H1 (cell line): ENCODE results near the gene AHR. TPM values are rescaled to one million over a fixed set of nuclear protein-coding genes. Genes with fewer than 3 reads are reported as not detected.

Experiments used
- CTCF ChIA-PET: fragments of 300-600 bp; sonication (Branson Sonifier 250); formaldehyde crosslinking; loops from one replicate; lab custom pipeline; 2021; ENCODE audit not compliant: partially characterized antibody; lab: Charles Lee
- POLR2A ChIA-PET: fragments of 300-600 bp; sonication (Branson Sonifier 250); formaldehyde crosslinking; loops from one replicate; lab custom pipeline; 2021; ENCODE audit warnings: inconsistent platforms; ENCODE audit not compliant: partially characterized antibody; lab: Charles Lee
- DNase-seq, 2 experiments: peaks; one replicate each; pipeline versions ENCODE4 v3.0.0 to v3.0.0-alpha.2; 2010 to 2022; ENCODE audit warnings: low spot score in 2 of 2, low read depth in 1 of 2, mixed read lengths in 1 of 2
- FAIRE-seq: peaks from 2 replicates; lab custom pipeline; 2011; peaks lifted over from hg19 to GRCh38; lab: Jason Lieb, UNC
- H2AFZ ChIP-seq: 2 replicates; pipeline ENCODE4 v1.8.1; 2012; ENCODE audit warnings: low read length, inconsistent platforms
- H2AK5ac ChIP-seq: 2 replicates; pipeline ENCODE4 v1.6.1; 2013; ENCODE audit warnings: low read depth, low read length
- H2BK120ac ChIP-seq: replicated peaks from 2 replicates; pipeline ENCODE3; 2013; ENCODE audit warnings: low read depth, low read length, inconsistent platforms
- H2BK12ac ChIP-seq: 2 replicates; pipeline ENCODE4 v1.6.1; 2013; ENCODE audit warnings: low read depth, low read length
- H2BK15ac ChIP-seq: 2 replicates; pipeline ENCODE4 v1.6.1; 2013; ENCODE audit warnings: low read length
- H2BK20ac ChIP-seq: 2 replicates; pipeline ENCODE4 v1.6.1; 2013; ENCODE audit warnings: low read length
- H2BK5ac ChIP-seq: 2 replicates; pipeline ENCODE4 v1.6.1; 2013; ENCODE audit warnings: low read depth, low read length
- H3K14ac ChIP-seq: 2 replicates; pipeline ENCODE4 v1.6.1; 2013; ENCODE audit warnings: inconsistent platforms; ENCODE audit not compliant: insufficient read length
- H3K18ac ChIP-seq: 2 replicates; pipeline ENCODE4 v1.6.1; 2013; ENCODE audit warnings: low read length; ENCODE audit errors: extremely low read depth
- H3K23ac ChIP-seq: 2 replicates; pipeline ENCODE4 v1.6.1; 2013; ENCODE audit warnings: inconsistent platforms; ENCODE audit not compliant: insufficient read length
- H3K23me2 ChIP-seq: 2 replicates; pipeline ENCODE4 v1.6.1; 2013; ENCODE audit warnings: low read depth, low read length
- H3K27ac ChIP-seq: 2 replicates; pipeline ENCODE4 v1.6.1; 2011; ENCODE audit warnings: low read depth, low read length, inconsistent platforms
- H3K27me3 ChIP-seq, 4 experiments: replicated peaks in 1 of 4; 1 replicate in 1 of 4; 2 replicates in 3 of 4; pipeline versions ENCODE4 v1.6.1 to v1.8.1; 2011 to 2013; ENCODE audit warnings: low read length in 3 of 4, mild to moderate bottlenecking in 3 of 4, inconsistent platforms in 2 of 4, mixed read lengths in 2 of 4, moderate library complexity in 1 of 4; ENCODE audit not compliant: control insufficient read depth in 3 of 4, insufficient read depth in 3 of 4; ENCODE audit errors: extremely low read depth in 1 of 4
- H3K36me3 ChIP-seq, 4 experiments: 2 replicates each; pipeline versions ENCODE4 v1.6.1 to v1.8.1; 2011 to 2013; ENCODE audit warnings: mild to moderate bottlenecking in 4 of 4, low read length in 3 of 4, moderate library complexity in 2 of 4, control low read depth in 1 of 4, inconsistent platforms in 1 of 4; ENCODE audit not compliant: insufficient read depth in 4 of 4, control insufficient read depth in 2 of 4
- H3K4ac ChIP-seq: replicated peaks from 2 replicates; pipeline ENCODE3; 2013; ENCODE audit warnings: low read length, low read depth, mixed read lengths, inconsistent platforms; ENCODE audit not compliant: insufficient read length
- H3K4me1 ChIP-seq, 4 experiments: replicated peaks in 1 of 4; 1 replicate in 1 of 4; 2 replicates in 3 of 4; pipeline versions ENCODE4 v1.6.1 to v1.8.1; 2011 to 2013; ENCODE audit warnings: low read length in 3 of 4, inconsistent platforms in 2 of 4, mixed read lengths in 1 of 4; ENCODE audit not compliant: insufficient read depth in 4 of 4, control insufficient read depth in 3 of 4
- H3K4me2 ChIP-seq, 2 experiments: 2 replicates each; pipeline versions ENCODE4 v1.6.1 to v1.8.1; 2011 to 2013; ENCODE audit warnings: low read depth in 2 of 2, low read length in 2 of 2, control low read depth in 1 of 2, inconsistent platforms in 1 of 2, mild to moderate bottlenecking in 1 of 2; ENCODE audit not compliant: insufficient read depth in 1 of 2
- H3K4me3 ChIP-seq, 4 experiments: fragments of 200-600, 300-600 bp in 1 of 4; sonication (generic), shearing (Covaris generic), sonication (Bioruptor Twin) in 1 of 4; 2 replicates each; pipeline versions ENCODE4 v1.5.1 to v1.8.1; 2011 to 2016; ENCODE audit warnings: low read length in 4 of 4, low read depth in 3 of 4, control low read depth in 2 of 4, inconsistent platforms in 2 of 4, mild to moderate bottlenecking in 2 of 4, mixed read lengths in 1 of 4, moderate library complexity in 1 of 4; ENCODE audit not compliant: insufficient read depth in 2 of 4; ENCODE audit errors: extremely low read depth in 1 of 4
- H3K56ac ChIP-seq: replicated peaks from 2 replicates; pipeline ENCODE3; 2013; ENCODE audit warnings: low read depth, mild to moderate bottlenecking, mixed read lengths, low read length, inconsistent platforms; ENCODE audit not compliant: insufficient read length
- H3K79me1 ChIP-seq: 2 replicates; pipeline ENCODE4 v1.6.1; 2013; ENCODE audit warnings: low read depth, low read length, control low read depth
- H3K79me2 ChIP-seq, 2 experiments: 2 replicates each; pipeline versions ENCODE4 v1.6.1 to v1.8.1; 2012 to 2013; ENCODE audit warnings: low read length in 2 of 2, mild to moderate bottlenecking in 2 of 2, inconsistent platforms in 1 of 2; ENCODE audit not compliant: insufficient read depth in 2 of 2, control insufficient read depth in 1 of 2
- H3K9ac ChIP-seq, 4 experiments: replicated peaks in 1 of 4; 1 replicate in 1 of 4; 2 replicates in 3 of 4; pipeline versions ENCODE4 v1.6.1 to v1.8.1; 2011 to 2013; ENCODE audit warnings: low read depth in 3 of 4, low read length in 3 of 4, control low read depth in 2 of 4, mild to moderate bottlenecking in 2 of 4, moderate library complexity in 2 of 4, inconsistent platforms in 1 of 4; ENCODE audit errors: extremely low read depth in 1 of 4
- H3K9me3 ChIP-seq, 2 experiments: 2 replicates each; pipeline versions ENCODE4 v1.6.1 to v1.8.1; 2012 to 2013; ENCODE audit warnings: mild to moderate bottlenecking in 2 of 2, moderate library complexity in 2 of 2, control low read depth in 1 of 2, inconsistent platforms in 1 of 2, low read depth in 1 of 2, low read length in 1 of 2, mixed read lengths in 1 of 2; ENCODE audit not compliant: insufficient read depth in 2 of 2
- H4K20me1 ChIP-seq, 2 experiments: replicated peaks in 1 of 2; 2 replicates each; pipeline versions ENCODE3 to v1.8.1; 2011 to 2013; ENCODE audit warnings: inconsistent platforms in 2 of 2, low read length in 2 of 2, mild to moderate bottlenecking in 1 of 2; ENCODE audit not compliant: insufficient read depth in 2 of 2, control insufficient read depth in 1 of 2
- H4K5ac ChIP-seq: 2 replicates; pipeline ENCODE4 v1.6.1; 2013; ENCODE audit warnings: low read length, low read depth, mixed read lengths, inconsistent platforms; ENCODE audit not compliant: insufficient read length
- H4K8ac ChIP-seq: 2 replicates; pipeline ENCODE4 v1.8.0; 2013; ENCODE audit warnings: mild to moderate bottlenecking, moderate library complexity, low read length, inconsistent platforms; ENCODE audit not compliant: insufficient read depth; ENCODE audit errors: extremely low read depth
- H4K91ac ChIP-seq: replicated peaks from 2 replicates; pipeline ENCODE3; 2013; ENCODE audit warnings: low read length, mixed read lengths, inconsistent platforms; ENCODE audit not compliant: insufficient read length
- BACH1 ChIP-seq: IDR thresholded peaks from 2 replicates; pipeline ENCODE4 v1.6.1; 2012; ENCODE audit warnings: low read length, improper control_type of control experiment
- CBX8 ChIP-seq: fragments of 300-800, 300-1000 bp; sonication (generic); IDR thresholded peaks from 2 replicates; pipeline ENCODE4 v1.7.1; 2016; ENCODE audit warnings: low read depth, low read length, borderline replicate concordance
- EZH2 ChIP-seq: fragments of 200-600 bp; sonication (generic); IDR thresholded peaks from 2 replicates; pipeline ENCODE4 v1.7.1; 2012; ENCODE audit warnings: low read depth, mild to moderate bottlenecking, moderate library complexity, low read length, inconsistent platforms; ENCODE audit not compliant: severe bottlenecking
- HDAC2 ChIP-seq, 2 experiments: fragments of 300-600 bp in 1 of 2; sonication (generic) in 1 of 2; IDR thresholded peaks; 2 replicates each; pipeline ENCODE4 v1.6.1; 2011 to 2012; ENCODE audit warnings: low read depth in 2 of 2, low read length in 2 of 2, mild to moderate bottlenecking in 2 of 2, moderate library complexity in 2 of 2, borderline replicate concordance in 1 of 2, inconsistent platforms in 1 of 2
- HDAC6 ChIP-seq: IDR thresholded peaks from one replicate; pipeline ENCODE4 v1.7.1; 2012; ENCODE audit warnings: low read depth, mild to moderate bottlenecking, inconsistent platforms, low read length, moderate library complexity
- JUND ChIP-seq: IDR thresholded peaks from 2 replicates; pipeline ENCODE4 v1.6.1; 2011; ENCODE audit warnings: mild to moderate bottlenecking, improper control_type of control experiment, low read length
- KDM1A ChIP-seq: fragments of 200-600, 300-600 bp; sonication (generic); IDR thresholded peaks from 2 replicates; pipeline ENCODE4 v1.7.1; 2016; ENCODE audit warnings: mild to moderate bottlenecking, low read length, borderline replicate concordance
- RFX5 ChIP-seq: IDR thresholded peaks from 2 replicates; pipeline ENCODE4 v1.6.1; 2011; ENCODE audit warnings: low read depth, low read length, improper control_type of control experiment, borderline replicate concordance
- TEAD4 ChIP-seq: IDR thresholded peaks from 2 replicates; pipeline ENCODE4 v1.6.1; 2012; ENCODE audit warnings: low read depth, low read length, inconsistent platforms, mixed read lengths
- polyA plus RNA-seq, 7 experiments: library from polyadenylated mRNA; depleted of rRNA in 3 of 7; stranded (reverse) in 5 of 7; unstranded in 2 of 7; fragments of >200 nt in 5 of 7; fragments of 200-250 nt in 2 of 7; gene quantifications; 1 replicate in 5 of 7; 2 replicates in 1 of 7; 4 replicates in 1 of 7; pipeline versions ENCODE4 v1.2.1 to v1.2.3, GENCODE V29; 2011 to 2013; ENCODE audit warnings: missing spikeins in 2 of 7, mixed read lengths in 2 of 7
- total RNA-seq: library from RNA; stranded (reverse); fragmentation: NEBNext Ultra II Directional; extraction: Animal tissue kit (Norgen Biotek cat#: 25700); gene quantifications from 2 replicates; pipeline ENCODE4 v1.2.1, GENCODE V29; 2021

The AHR gene
- total and polyA plus RNA-seq, 2 of the 8 experiments (the other 6 are each of a cell fraction or from before 2014, with no cell fraction given), result 1.4 to 9.7 TPM

DNA sequence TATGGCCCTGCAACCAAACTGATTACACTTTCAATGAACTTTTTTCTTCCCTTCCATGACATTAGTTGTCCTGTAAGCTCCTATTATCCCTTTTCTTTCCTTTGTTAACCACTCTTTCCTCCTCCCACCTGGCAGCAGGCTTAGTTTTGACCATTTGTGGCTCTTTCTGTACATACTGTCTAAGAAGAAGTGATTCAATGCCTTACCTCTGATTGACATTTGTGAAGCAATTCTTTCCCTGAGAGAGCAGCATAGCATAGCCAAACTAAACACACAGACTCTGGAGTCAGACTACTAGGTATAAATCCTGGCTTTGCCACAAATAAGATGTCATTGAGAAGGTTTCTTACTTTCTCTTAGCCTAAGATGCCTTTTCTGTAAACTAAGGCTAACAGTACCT, 48.9 kb downstream of the AHR start:
- Histone ChIP-seq H4K20me1 (no peaks in the 10 kb centered on the region), H3K36me3 (no peaks in the 10 kb centered on the region), H2AK5ac (no peak overlapping the region), H3K4ac (no peak overlapping the region), H3K79me1 (no peaks in the 10 kb centered on the region), H3K4me1 (no peaks in the 10 kb centered on the region), H2BK15ac (no peak overlapping the region), H3K9ac (no peak overlapping the region), H3K27me3 (no peaks in the 10 kb centered on the region), H3K9me3 (no peaks in the 10 kb centered on the region), H2BK12ac (no peak overlapping the region), H2BK120ac (no peak overlapping the region), H4K91ac (no peak overlapping the region), H3K14ac (no peak overlapping the region), H3K4me3 (no peak overlapping the region), H3K56ac (no peak overlapping the region), H3K23ac (no peak overlapping the region), H3K23me2 (no peaks in the 10 kb centered on the region), H3K18ac (no peak overlapping the region), H2BK20ac (no peak overlapping the region), H4K8ac (no peak overlapping the region), H3K79me2 (no peaks in the 10 kb centered on the region), H3K4me2 (no peak overlapping the region), H2AFZ (no peak overlapping the region), H3K27ac (no peak overlapping the region), H4K5ac (no peak overlapping the region), H2BK5ac (no peak overlapping the region)
- ChIA-PET POLR2A (no interaction called here), CTCF (interaction anchor here (0.6 kb wide), 1 partner anchor 412 kb away, joined by 3 read pairs; no protein-coding TSS in a partner anchor)
- TF ChIP-seq RFX5, result no peak
- TF ChIP-seq TEAD4, result no peak
- TF ChIP-seq HDAC6, result no peak
- no peak for TF ChIP-seq HDAC2 (IDR thresholded peaks at IDR 0.05; ENCODE audit: borderline replicate concordance in 1 of 2, low read depth in 2 of 2, low read length in 2 of 2)
- no peak for TF ChIP-seq EZH2
- no peak for TF ChIP-seq JUND
- TF ChIP-seq BACH1, result no peak
- no peak for TF ChIP-seq KDM1A
- no peak for TF ChIP-seq CBX8
- DNase-seq, result no peak
- FAIRE-seq, result no peak
